ENCODE data around the gene S100A3.

Gene S100A3

GRCh38 chr1:153532181-153532580, 16.9 kb downstream of the S100A3 start:
- peak overlapping the region; percentile 98 for H3K9ac ChIP-seq (ENCODE audit: low read length)
- H3K18ac ChIP-seq (ENCODE audit: low read depth in 1 of 2, low read length in 2 of 2) = peak overlapping the region; percentile 26 to 49
- no peak for DNase-seq
- no peak overlapping the region for H3K4me2 ChIP-seq (ENCODE audit: low read length, poor library complexity, severe bottlenecking)
- no peak overlapping the region for H2BK5ac ChIP-seq (ENCODE audit: low read depth, low read length, poor library complexity, severe bottlenecking)
- H3K27ac ChIP-seq (ENCODE audit: low read length, poor library complexity, severe bottlenecking) = no peak overlapping the region
- peak overlapping the region; percentile 75 for H4K8ac ChIP-seq (ENCODE audit: low read length)
- no peak overlapping the region for H3K14ac ChIP-seq (ENCODE audit: low read length in 2 of 2)
- no peak overlapping the region for H2BK120ac ChIP-seq (ENCODE audit: low read depth, low read length)
- peaks cover 2% of the 10 kb centered on the region for H3K79me1 ChIP-seq (replicated peaks; ENCODE audit: low read length, poor library complexity, severe bottlenecking)
- no peak overlapping the region for H3K4me3 ChIP-seq (ENCODE audit: insufficient read depth in 1 of 2, low read depth in 1 of 2, low read length in 2 of 2)
- H4K91ac ChIP-seq (ENCODE audit: low read length) = no peak overlapping the region
- WGBS = 49% methylated on average over 2 of the region's 2 CpGs
- H2AFZ ChIP-seq (ENCODE audit: low read depth, low read length) = no peak overlapping the region
- H2BK12ac ChIP-seq (ENCODE audit: low read length in 2 of 2) = no peak overlapping the region
- H2AK5ac ChIP-seq (ENCODE audit: low read length, severe bottlenecking) = peak overlapping the region; percentile 73
- H2BK15ac ChIP-seq (ENCODE audit: low read depth, poor library complexity, severe bottlenecking) = no peak overlapping the region
- H3K23ac ChIP-seq (ENCODE audit: low read length in 2 of 2) = no peak overlapping the region
- H3K4me1 ChIP-seq (ENCODE audit: control insufficient read depth, insufficient read depth, low read depth, low read length) = peaks cover 31% of the 10 kb centered on the region
- peak overlapping the region in 1 of 2 experiments; percentile 38 for H3K4ac ChIP-seq (ENCODE audit: low read depth in 1 of 2, low read length in 2 of 2)
- H3K27me3 ChIP-seq (ENCODE audit: control insufficient read depth in 1 of 2, insufficient read depth in 1 of 2, low read length in 2 of 2) = no peaks in the 10 kb centered on the region
- no peaks in the 10 kb centered on the region for H3K9me3 ChIP-seq (ENCODE audit: control insufficient read depth, low read length)
- peaks cover 8 to 13% of the 10 kb centered on the region in 2 experiments for H3K36me3 ChIP-seq (ENCODE audit: control insufficient read depth in 1 of 2, insufficient read depth in 2 of 2, low read depth in 1 of 2, low read length in 2 of 2)

GRCh38 chr1:153531638-153532037, 17.4 kb downstream of the S100A3 start:
- H3K9ac ChIP-seq (ENCODE audit: low read length) = peak overlapping the region; percentile 19
- 93% methylated on average over 3 of the region's 3 CpGs for WGBS
- H2BK12ac ChIP-seq (ENCODE audit: low read length in 2 of 2) = no peak overlapping the region
- H2BK5ac ChIP-seq (ENCODE audit: low read depth, low read length, poor library complexity, severe bottlenecking) = no peak overlapping the region
- H2BK120ac ChIP-seq (ENCODE audit: low read depth, low read length) = no peak overlapping the region
- peaks cover 8 to 13% of the 10 kb centered on the region in 2 experiments for H3K36me3 ChIP-seq (ENCODE audit: control insufficient read depth in 1 of 2, insufficient read depth in 2 of 2, low read depth in 1 of 2, low read length in 2 of 2)
- no peak overlapping the region for H4K8ac ChIP-seq (ENCODE audit: low read length)
- peaks cover 29% of the 10 kb centered on the region for H3K4me1 ChIP-seq (ENCODE audit: control insufficient read depth, insufficient read depth, low read depth, low read length)
- no peak overlapping the region for H3K4ac ChIP-seq (ENCODE audit: low read depth in 1 of 2, low read length in 2 of 2)
- H3K4me3 ChIP-seq (ENCODE audit: insufficient read depth in 1 of 2, low read depth in 1 of 2, low read length in 2 of 2) = no peak overlapping the region
- H3K23ac ChIP-seq (ENCODE audit: low read length in 2 of 2) = no peak overlapping the region
- H3K27me3 ChIP-seq (ENCODE audit: control insufficient read depth in 1 of 2, insufficient read depth in 1 of 2, low read length in 2 of 2) = no peaks in the 10 kb centered on the region
- H3K27ac ChIP-seq (ENCODE audit: low read length, poor library complexity, severe bottlenecking) = no peak overlapping the region
- peaks cover 2% of the 10 kb centered on the region for H3K79me1 ChIP-seq (replicated peaks; ENCODE audit: low read length, poor library complexity, severe bottlenecking)
- H3K4me2 ChIP-seq (ENCODE audit: low read length, poor library complexity, severe bottlenecking) = no peak overlapping the region
- DNase-seq = no peak
- H3K14ac ChIP-seq (ENCODE audit: low read length in 2 of 2) = no peak overlapping the region
- no peaks in the 10 kb centered on the region for H3K9me3 ChIP-seq (ENCODE audit: control insufficient read depth, low read length)
- no peak overlapping the region for H4K91ac ChIP-seq (ENCODE audit: low read length)
- H2AFZ ChIP-seq (ENCODE audit: low read depth, low read length) = no peak overlapping the region
- peak overlapping the region; percentile 15 for H2AK5ac ChIP-seq (ENCODE audit: low read length, severe bottlenecking)
- no peak overlapping the region for H2BK15ac ChIP-seq (ENCODE audit: low read depth, poor library complexity, severe bottlenecking)
- no peak overlapping the region for H3K18ac ChIP-seq (ENCODE audit: low read depth in 1 of 2, low read length in 2 of 2)

- Histone ChIP-seq H3K14ac (ENCODE audit: low read length in 2 of 2) (no peak overlapping the region), H2AFZ (ENCODE audit: low read depth, low read length) (no peak overlapping the region), H3K9ac (ENCODE audit: low read length) (no peak overlapping the region), H3K23ac (ENCODE audit: low read length in 2 of 2) (no peak overlapping the region), H3K79me1 (replicated peaks; ENCODE audit: low read length, poor library complexity, severe bottlenecking) (no peaks in the 10 kb centered on the region), H2BK12ac (ENCODE audit: low read length in 2 of 2) (no peak overlapping the region), H3K9me3 (ENCODE audit: control insufficient read depth, low read length) (no peaks in the 10 kb centered on the region), H2BK120ac (ENCODE audit: low read depth, low read length) (no peak overlapping the region), H2BK15ac (ENCODE audit: low read depth, poor library complexity, severe bottlenecking) (no peak overlapping the region), H3K36me3 (ENCODE audit: control insufficient read depth in 1 of 2, insufficient read depth in 2 of 2, low read depth in 1 of 2, low read length in 2 of 2) (no peaks in the 10 kb centered on the region), H3K4ac (ENCODE audit: low read depth in 1 of 2, low read length in 2 of 2) (no peak overlapping the region), H2BK5ac (ENCODE audit: low read depth, low read length, poor library complexity, severe bottlenecking) (no peak overlapping the region), H3K4me2 (ENCODE audit: low read length, poor library complexity, severe bottlenecking) (no peak overlapping the region), H3K27me3 (ENCODE audit: control insufficient read depth in 1 of 2, insufficient read depth in 1 of 2, low read length in 2 of 2) (no peaks in the 10 kb centered on the region), H2AK5ac (ENCODE audit: low read length, severe bottlenecking) (no peak overlapping the region), H3K4me1 (ENCODE audit: control insufficient read depth, insufficient read depth, low read depth, low read length) (peaks cover 3% of the 10 kb centered on the region), H4K91ac (ENCODE audit: low read length) (no peak overlapping the region), H3K27ac (ENCODE audit: low read length, poor library complexity, severe bottlenecking) (no peak overlapping the region), H3K18ac (ENCODE audit: low read depth in 1 of 2, low read length in 2 of 2) (no peak overlapping the region), H3K4me3 (ENCODE audit: insufficient read depth in 1 of 2, low read depth in 1 of 2, low read length in 2 of 2) (no peak overlapping the region), H4K8ac (ENCODE audit: low read length) (no peak overlapping the region)
- 94% methylated on average over 4 of the region's 5 CpGs for WGBS
- no peak for DNase-seq
These were observed 21.4 kb downstream of the S100A3 start for GRCh38 chr1:153527683-153528040.

DNA sequence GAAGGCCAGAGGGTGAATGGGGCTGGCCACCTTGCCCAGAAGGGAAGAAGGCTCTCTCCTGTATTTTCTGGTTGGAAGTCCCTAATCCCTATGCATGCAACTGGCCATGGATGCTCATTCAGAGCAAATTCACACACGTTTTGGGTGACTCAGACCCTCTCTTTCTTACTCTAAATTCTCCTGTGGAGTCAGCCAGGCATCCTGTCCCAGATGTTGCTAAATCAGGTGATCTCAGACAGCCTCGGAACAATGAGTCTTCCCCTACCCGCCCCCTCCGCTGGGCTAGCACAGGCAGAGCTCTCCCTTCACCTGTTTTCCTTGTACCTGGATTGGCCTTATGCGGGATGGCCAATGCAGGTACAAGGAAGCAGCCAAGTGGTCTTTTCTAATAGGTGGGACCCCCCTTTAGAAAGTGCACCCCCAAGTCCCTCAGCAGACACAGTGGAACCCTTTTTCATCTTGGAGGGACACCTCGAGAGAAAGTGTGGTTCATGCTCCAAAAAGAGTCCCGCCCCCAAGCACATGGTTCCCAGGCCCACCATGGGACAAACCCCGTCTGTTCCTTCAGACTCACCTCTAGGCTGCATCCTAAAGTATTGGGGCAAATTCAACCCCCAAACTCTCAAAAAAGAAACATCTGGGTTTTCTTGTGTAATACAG, 21.9 kb downstream of the S100A3 start:
- no peaks in the 10 kb centered on the region for H3K79me1 ChIP-seq (replicated peaks; ENCODE audit: low read length, poor library complexity, severe bottlenecking)
- H3K14ac ChIP-seq (ENCODE audit: low read length in 2 of 2) = no peak overlapping the region
- H2BK15ac ChIP-seq (ENCODE audit: low read depth, poor library complexity, severe bottlenecking) = no peak overlapping the region
- no peak overlapping the region for H3K4me3 ChIP-seq (ENCODE audit: insufficient read depth in 1 of 2, low read depth in 1 of 2, low read length in 2 of 2)
- H3K27ac ChIP-seq (ENCODE audit: low read length, poor library complexity, severe bottlenecking) = no peak overlapping the region
- no peak overlapping the region for H2AK5ac ChIP-seq (ENCODE audit: low read length, severe bottlenecking)
- H2BK12ac ChIP-seq (ENCODE audit: low read length in 2 of 2) = no peak overlapping the region
- no peak overlapping the region for H3K4ac ChIP-seq (ENCODE audit: low read depth in 1 of 2, low read length in 2 of 2)
- H3K9me3 ChIP-seq (ENCODE audit: control insufficient read depth, low read length) = no peaks in the 10 kb centered on the region
- H3K4me1 ChIP-seq (ENCODE audit: control insufficient read depth, insufficient read depth, low read depth, low read length) = peaks cover 2% of the 10 kb centered on the region
- no peaks in the 10 kb centered on the region for H3K27me3 ChIP-seq (ENCODE audit: control insufficient read depth in 1 of 2, insufficient read depth in 1 of 2, low read length in 2 of 2)
- H4K8ac ChIP-seq (ENCODE audit: low read length) = no peak overlapping the region
- no peak for DNase-seq
- H3K36me3 ChIP-seq (ENCODE audit: control insufficient read depth in 1 of 2, insufficient read depth in 2 of 2, low read depth in 1 of 2, low read length in 2 of 2) = no peaks in the 10 kb centered on the region
- H4K91ac ChIP-seq (ENCODE audit: low read length) = no peak overlapping the region
- WGBS = 84% methylated on average over 8 of the region's 8 CpGs
- H3K4me2 ChIP-seq (ENCODE audit: low read length, poor library complexity, severe bottlenecking) = no peak overlapping the region
- no peak overlapping the region for H3K9ac ChIP-seq (ENCODE audit: low read length)
- H3K23ac ChIP-seq (ENCODE audit: low read length in 2 of 2) = no peak overlapping the region
- no peak overlapping the region for H2AFZ ChIP-seq (ENCODE audit: low read depth, low read length)
- H3K18ac ChIP-seq (ENCODE audit: low read depth in 1 of 2, low read length in 2 of 2) = no peak overlapping the region
- no peak overlapping the region for H2BK5ac ChIP-seq (ENCODE audit: low read depth, low read length, poor library complexity, severe bottlenecking)
- H2BK120ac ChIP-seq (ENCODE audit: low read depth, low read length) = no peak overlapping the region

Data from mesenchymal stem cell (in vitro differentiated cells and primary cell).